ENCODE results near the gene HIPK1. TPM values are rescaled to one million over a fixed set of nuclear protein-coding genes. Genes with fewer than 3 reads are reported as not detected.

The HIPK1 gene
- total and polyA plus RNA-seq, 2 of the 13 experiments (the other 11 are each of a cell fraction or from before 2014, with no cell fraction given): 20.8 to 33.4 TPM

DNA sequence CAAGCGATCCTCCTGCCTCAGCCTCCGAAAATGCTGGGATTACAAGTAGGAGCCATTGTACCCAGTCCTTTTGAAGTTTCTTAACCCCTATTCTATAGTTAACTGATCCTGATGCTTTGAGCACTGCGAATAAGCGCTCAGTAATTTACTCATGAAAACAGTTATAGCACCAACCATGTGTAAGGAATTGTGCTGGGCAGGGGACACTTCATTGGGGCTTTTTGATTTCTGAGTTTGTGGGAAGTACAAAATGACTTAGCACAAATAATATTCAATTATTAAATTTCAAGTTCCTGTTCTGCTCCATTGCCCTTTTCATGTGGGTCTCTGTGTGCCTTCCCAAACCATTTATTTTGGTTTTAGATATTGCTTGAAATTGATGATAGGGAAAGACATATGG is 6.2 kb upstream of the HIPK1 start (continued):
- TF ChIP-seq, protein P1, sequence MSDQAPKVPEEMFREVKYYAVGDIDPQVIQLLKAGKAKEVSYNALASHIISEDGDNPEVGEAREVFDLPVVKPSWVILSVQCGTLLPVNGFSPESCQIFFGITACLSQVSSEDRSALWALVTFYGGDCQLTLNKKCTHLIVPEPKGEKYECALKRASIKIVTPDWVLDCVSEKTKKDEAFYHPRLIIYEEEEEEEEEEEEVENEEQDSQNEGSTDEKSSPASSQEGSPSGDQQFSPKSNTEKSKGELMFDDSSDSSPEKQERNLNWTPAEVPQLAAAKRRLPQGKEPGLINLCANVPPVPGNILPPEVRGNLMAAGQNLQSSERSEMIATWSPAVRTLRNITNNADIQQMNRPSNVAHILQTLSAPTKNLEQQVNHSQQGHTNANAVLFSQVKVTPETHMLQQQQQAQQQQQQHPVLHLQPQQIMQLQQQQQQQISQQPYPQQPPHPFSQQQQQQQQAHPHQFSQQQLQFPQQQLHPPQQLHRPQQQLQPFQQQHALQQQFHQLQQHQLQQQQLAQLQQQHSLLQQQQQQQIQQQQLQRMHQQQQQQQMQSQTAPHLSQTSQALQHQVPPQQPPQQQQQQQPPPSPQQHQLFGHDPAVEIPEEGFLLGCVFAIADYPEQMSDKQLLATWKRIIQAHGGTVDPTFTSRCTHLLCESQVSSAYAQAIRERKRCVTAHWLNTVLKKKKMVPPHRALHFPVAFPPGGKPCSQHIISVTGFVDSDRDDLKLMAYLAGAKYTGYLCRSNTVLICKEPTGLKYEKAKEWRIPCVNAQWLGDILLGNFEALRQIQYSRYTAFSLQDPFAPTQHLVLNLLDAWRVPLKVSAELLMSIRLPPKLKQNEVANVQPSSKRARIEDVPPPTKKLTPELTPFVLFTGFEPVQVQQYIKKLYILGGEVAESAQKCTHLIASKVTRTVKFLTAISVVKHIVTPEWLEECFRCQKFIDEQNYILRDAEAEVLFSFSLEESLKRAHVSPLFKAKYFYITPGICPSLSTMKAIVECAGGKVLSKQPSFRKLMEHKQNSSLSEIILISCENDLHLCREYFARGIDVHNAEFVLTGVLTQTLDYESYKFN (CRISPR knock-in tag; conservative IDR thresholded peaks at IDR 0.05): no peak
- TF ChIP-seq NFYB (CRISPR knock-in tag; IDR thresholded peaks at IDR 0.05) (no peak), ZNF230 (CRISPR knock-in tag; IDR thresholded peaks at IDR 0.05) (no peak), MTA3 (CRISPR knock-in tag; IDR thresholded peaks at IDR 0.05) (no peak), ZMYM3 (CRISPR knock-in tag; IDR thresholded peaks at IDR 0.05) (no peak)
- TF ChIP-seq, protein P2, sequence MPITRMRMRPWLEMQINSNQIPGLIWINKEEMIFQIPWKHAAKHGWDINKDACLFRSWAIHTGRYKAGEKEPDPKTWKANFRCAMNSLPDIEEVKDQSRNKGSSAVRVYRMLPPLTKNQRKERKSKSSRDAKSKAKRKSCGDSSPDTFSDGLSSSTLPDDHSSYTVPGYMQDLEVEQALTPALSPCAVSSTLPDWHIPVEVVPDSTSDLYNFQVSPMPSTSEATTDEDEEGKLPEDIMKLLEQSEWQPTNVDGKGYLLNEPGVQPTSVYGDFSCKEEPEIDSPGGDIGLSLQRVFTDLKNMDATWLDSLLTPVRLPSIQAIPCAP (CRISPR knock-in tag; IDR thresholded peaks at IDR 0.05; ENCODE audit: low read depth): no peak

DNA sequence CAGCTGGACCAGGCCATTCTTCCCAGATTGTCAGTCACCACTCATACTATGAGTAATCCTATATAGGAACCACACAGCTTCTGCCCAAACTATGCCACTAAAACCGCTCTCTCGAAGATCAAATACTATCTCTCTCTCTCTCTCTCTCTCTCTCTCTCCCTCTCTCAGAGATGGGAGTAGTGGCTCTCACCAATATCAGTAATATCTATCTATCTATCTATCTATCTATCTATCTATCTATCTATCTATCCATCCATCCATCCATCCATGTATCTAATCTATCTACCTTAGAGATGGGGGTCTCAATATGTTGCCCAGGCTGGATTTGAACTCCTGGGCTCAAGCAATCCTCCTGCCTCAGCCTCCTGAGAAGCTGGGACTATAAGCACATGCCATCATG is 4.7 kb upstream of the HIPK1 start:
- Histone ChIP-seq H2AFZ (ENCODE audit: low read length) (no peak overlapping the region), H3K4me2 (ENCODE audit: low read depth, low read length) (no peak overlapping the region), H3K79me2 (ENCODE audit: insufficient read depth, low read length) (no peaks in the 10 kb centered on the region), H3K9ac (ENCODE audit: insufficient read depth, low read depth, low read length) (no peak overlapping the region), H3K9me3 (ENCODE audit: low read length) (no peaks in the 10 kb centered on the region), H3K27me3 (ENCODE audit: control insufficient read depth in 1 of 2, insufficient read depth in 2 of 2, low read length in 2 of 2) (peaks cover 0 to 2% of the 10 kb centered on the region in 2 experiments; a peak in 2 of 5 replicates), H3K36me3 (replicated peaks in 1 of 2; ENCODE audit: control insufficient read depth in 1 of 2, insufficient read depth in 2 of 2, low read length in 2 of 2) (no peaks in the 10 kb centered on the region), H3K4me1 (ENCODE audit: insufficient read depth, low read length) (peaks cover 19% of the 10 kb centered on the region), H4K20me1 (ENCODE audit: insufficient read depth, low read length) (no peaks in the 10 kb centered on the region), H3K4me3 (replicated peaks in 1 of 3; ENCODE audit: insufficient read depth in 1 of 3, low read depth in 2 of 3, low read length in 3 of 3) (no peak overlapping the region), H3K27ac (ENCODE audit: extremely low read length, insufficient read depth, low read length) (no peak overlapping the region)
- WGBS (ENCODE audit: low lambda C conversion rate): 39% methylated on average over 2 of the region's 2 CpGs
- CTCF ChIA-PET (ENCODE audit: low intra/inter-chr PET ratio, low total read pairs): no interaction called here
- in situ Hi-C loops (cut with HindIII; ENCODE audit: extremely low pct_ligation_motif_present, low pct_unique_long_range_greater_than_20kb) (no loop called here), intact Hi-C loops (cut with micrococcal nuclease; ENCODE audit: unreplicated experiment) (no loop called here)
- no TSS peak for BruUV-seq (replicated peaks)
- POLR2A ChIA-PET: no interaction called here
- FAIRE-seq: no peak
- no peak for ATAC-seq
- no peak for DNase-seq (ENCODE audit: low spot score)
- no peak for TF ChIP-seq ZNF776 (CRISPR knock-in tag; IDR thresholded peaks at IDR 0.05)
- no peak for TF ChIP-seq CHD2 (IDR thresholded peaks at IDR 0.05; ENCODE audit: low read depth, low read length)
- no peak for TF ChIP-seq NR2C2 (CRISPR knock-in tag; IDR thresholded peaks at IDR 0.05; ENCODE audit: borderline replicate concordance)
- TF ChIP-seq KLF15 (CRISPR knock-in tag; IDR thresholded peaks at IDR 0.05; ENCODE audit: borderline replicate concordance): no peak
- no peak for TF ChIP-seq RXRA (CRISPR knock-in tag; IDR thresholded peaks at IDR 0.05)
- no peak for TF ChIP-seq HNRNPK (IDR thresholded peaks at IDR 0.05; ENCODE audit: low read depth, low read length, poor library complexity, severe bottlenecking)
- no peak for TF ChIP-seq ONECUT2 (CRISPR knock-in tag; IDR thresholded peaks at IDR 0.05)
- TF ChIP-seq, protein P3, sequence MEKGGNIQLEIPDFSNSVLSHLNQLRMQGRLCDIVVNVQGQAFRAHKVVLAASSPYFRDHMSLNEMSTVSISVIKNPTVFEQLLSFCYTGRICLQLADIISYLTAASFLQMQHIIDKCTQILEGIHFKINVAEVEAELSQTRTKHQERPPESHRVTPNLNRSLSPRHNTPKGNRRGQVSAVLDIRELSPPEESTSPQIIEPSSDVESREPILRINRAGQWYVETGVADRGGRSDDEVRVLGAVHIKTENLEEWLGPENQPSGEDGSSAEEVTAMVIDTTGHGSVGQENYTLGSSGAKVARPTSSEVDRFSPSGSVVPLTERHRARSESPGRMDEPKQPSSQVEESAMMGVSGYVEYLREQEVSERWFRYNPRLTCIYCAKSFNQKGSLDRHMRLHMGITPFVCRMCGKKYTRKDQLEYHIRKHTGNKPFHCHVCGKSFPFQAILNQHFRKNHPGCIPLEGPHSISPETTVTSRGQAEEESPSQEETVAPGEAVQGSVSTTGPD (CRISPR knock-in tag; IDR thresholded peaks at IDR 0.05): no peak
- no peak for TF ChIP-seq AKAP8 (CRISPR knock-in tag; IDR thresholded peaks at IDR 0.05)
- TF ChIP-seq, protein P4, sequence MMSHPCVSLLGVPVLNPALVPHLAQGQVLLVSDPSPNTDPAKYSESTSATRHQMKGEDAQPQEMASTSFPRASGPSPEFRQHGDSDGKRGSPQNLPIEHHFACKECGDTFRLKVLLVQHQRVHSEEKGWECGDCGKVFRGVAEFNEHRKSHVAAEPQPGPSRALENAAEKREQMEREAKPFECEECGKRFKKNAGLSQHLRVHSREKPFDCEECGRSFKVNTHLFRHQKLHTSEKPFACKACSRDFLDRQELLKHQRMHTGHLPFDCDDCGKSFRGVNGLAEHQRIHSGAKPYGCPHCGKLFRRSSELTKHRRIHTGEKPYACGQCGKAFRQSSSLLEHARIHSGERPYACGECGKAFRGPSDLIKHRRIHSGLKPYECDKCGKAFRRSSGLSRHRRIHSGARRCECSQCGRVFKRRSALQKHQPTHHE (CRISPR knock-in tag; IDR thresholded peaks at IDR 0.05; ENCODE audit: borderline replicate concordance): no peak
- TF ChIP-seq POLR2G (IDR thresholded peaks at IDR 0.05; ENCODE audit: low read depth, low read length): no peak
- no peak for TF ChIP-seq ZNF598 (CRISPR knock-in tag; IDR thresholded peaks at IDR 0.05; ENCODE audit: borderline replicate concordance)
